Activated T-cell treated with anti-CD3 and anti-CD28 coated beads, Interleukin-2, amount 50 U/mL, for 24 hours (primary cell): ENCODE results near the gene ATP5F1D.

ENCODE experiments used
- DNase-seq: peaks from one replicate; pipeline ENCODE4 v3.0.0-alpha.2; 2020
- H3K27ac Mint-ChIP-seq: 2 replicates; pipeline ENCODE4 v1.8.0; 2020; ENCODE audit warnings: mild to moderate bottlenecking, mixed read lengths
- H3K27me3 Mint-ChIP-seq: 2 replicates; pipeline ENCODE4 v1.8.0; 2020; ENCODE audit warnings: mixed read lengths
- H3K36me3 Mint-ChIP-seq: 2 replicates; pipeline ENCODE4 v1.8.0; 2020; ENCODE audit warnings: low read depth, mixed read lengths
- H3K4me1 Mint-ChIP-seq: 2 replicates; pipeline ENCODE4 v1.8.0; 2020; ENCODE audit warnings: low read depth, mixed read lengths
- H3K4me3 Mint-ChIP-seq: 2 replicates; pipeline ENCODE4 v1.8.0; 2020; ENCODE audit warnings: mild to moderate bottlenecking, moderate library complexity, mixed read lengths
- H3K9me3 Mint-ChIP-seq: 2 replicates; pipeline ENCODE4 v1.8.0; 2020; ENCODE audit warnings: mixed read lengths

ATP5F1D gene

DNA sequence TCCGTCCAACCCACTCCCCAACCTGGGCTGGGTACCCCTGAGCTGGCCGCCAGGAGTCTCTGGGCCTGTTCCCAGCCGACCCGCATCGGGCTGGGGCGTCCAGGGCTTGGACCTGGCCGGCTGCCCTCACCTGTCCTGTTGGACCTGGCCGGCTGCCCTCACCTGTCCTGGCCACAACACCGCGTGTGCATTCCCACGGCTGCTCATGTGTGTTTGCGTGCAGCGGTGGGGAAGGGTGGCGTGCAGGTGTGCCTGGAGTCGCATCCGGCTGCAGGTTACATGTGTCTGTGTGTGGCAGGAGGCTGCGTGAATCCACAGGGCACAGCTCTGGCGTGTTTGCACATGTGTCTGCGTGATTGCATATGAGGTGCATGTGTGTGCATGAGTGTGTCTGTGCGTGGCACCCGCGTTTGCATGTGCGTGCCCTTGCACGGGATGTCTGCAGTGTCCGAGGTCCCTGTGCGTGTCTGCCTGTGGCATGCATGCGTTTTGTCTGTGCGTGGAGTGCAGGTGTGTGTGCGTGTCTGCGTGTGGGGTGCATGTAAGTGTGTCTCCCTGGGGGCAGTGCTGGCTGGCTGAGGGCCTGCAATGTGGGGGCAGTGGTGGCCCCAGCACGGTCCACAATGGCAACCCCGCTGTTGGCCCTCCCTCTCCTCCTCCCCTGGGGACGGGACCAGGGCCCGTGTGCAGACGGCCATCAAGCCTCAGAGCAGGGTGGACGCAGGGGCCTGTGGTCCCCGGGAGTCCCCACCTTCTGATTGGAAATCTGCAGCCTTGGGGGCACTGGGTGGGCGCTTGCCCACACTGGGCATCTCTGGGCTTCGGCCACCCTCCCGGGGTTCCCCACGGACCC lies 47.5 kb downstream of the ATP5F1D start:
- Mint-ChIP-seq H3K27ac (no peak overlapping the region), H3K4me3 (no peak overlapping the region), H3K4me1 (peaks cover 3% of the 10 kb centered on the region), H3K9me3 (no peaks in the 10 kb centered on the region), H3K27me3 (peaks cover 48% of the 10 kb centered on the region), H3K36me3 (no peaks in the 10 kb centered on the region)
- DNase-seq = no peak

DNA sequence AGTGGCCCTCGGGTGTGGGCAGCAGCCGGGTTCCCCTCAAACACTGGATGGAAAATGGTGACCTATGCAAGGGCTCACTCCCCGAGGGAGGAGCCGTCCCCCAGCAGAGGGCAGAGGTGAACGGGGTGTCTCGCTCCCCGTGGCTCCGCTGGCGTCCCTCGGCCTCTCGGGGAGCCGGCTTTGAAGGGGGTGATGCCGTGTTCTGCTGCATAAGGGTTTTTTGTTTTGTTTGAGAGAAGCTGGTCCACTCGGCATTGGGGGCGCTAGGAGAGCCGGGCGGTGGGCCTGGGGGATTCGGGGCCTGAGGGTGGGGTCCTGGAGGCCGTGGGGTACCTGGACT lies 48.1 kb downstream of the ATP5F1D start:
- H3K27me3 Mint-ChIP-seq = peaks cover 48% of the 10 kb centered on the region
- no peaks in the 10 kb centered on the region for H3K9me3 Mint-ChIP-seq
- no peaks in the 10 kb centered on the region for H3K36me3 Mint-ChIP-seq
- peaks cover 4% of the 10 kb centered on the region for H3K4me1 Mint-ChIP-seq
- no peak overlapping the region for H3K4me3 Mint-ChIP-seq
- no peak for DNase-seq
- H3K27ac Mint-ChIP-seq = no peak overlapping the region

DNA sequence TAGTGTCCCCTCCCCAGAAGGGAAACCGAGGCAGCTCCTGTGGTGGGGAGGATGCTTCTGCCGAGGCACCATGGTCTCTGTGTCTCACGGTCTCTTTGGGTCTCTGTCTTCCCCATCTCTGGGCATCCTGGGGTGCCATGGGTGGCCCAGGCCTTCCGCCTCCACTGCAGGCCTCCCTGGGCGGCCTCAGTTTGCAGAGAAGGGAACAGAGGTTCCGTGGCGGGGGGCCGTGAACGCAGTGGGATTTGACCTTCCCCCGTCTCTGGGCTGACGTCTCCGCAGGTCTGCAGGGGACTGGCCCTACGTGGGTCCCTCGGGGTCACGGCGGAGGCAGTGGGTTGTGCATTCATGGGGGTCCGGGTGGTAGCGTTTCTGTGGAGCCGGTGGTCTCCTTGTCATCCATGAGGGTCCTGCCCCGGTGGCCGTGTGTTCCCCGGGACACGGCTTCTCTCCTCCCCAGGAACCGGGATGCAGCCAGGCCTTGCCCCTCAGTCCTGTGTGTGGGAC lies 48.7 kb downstream of the ATP5F1D start:
- no peak overlapping the region for H3K4me3 Mint-ChIP-seq
- H3K27me3 Mint-ChIP-seq = peaks cover 48% of the 10 kb centered on the region
- no peaks in the 10 kb centered on the region for H3K9me3 Mint-ChIP-seq
- no peak for DNase-seq
- no peaks in the 10 kb centered on the region for H3K36me3 Mint-ChIP-seq
- H3K4me1 Mint-ChIP-seq = peaks cover 10% of the 10 kb centered on the region
- no peak overlapping the region for H3K27ac Mint-ChIP-seq

DNA sequence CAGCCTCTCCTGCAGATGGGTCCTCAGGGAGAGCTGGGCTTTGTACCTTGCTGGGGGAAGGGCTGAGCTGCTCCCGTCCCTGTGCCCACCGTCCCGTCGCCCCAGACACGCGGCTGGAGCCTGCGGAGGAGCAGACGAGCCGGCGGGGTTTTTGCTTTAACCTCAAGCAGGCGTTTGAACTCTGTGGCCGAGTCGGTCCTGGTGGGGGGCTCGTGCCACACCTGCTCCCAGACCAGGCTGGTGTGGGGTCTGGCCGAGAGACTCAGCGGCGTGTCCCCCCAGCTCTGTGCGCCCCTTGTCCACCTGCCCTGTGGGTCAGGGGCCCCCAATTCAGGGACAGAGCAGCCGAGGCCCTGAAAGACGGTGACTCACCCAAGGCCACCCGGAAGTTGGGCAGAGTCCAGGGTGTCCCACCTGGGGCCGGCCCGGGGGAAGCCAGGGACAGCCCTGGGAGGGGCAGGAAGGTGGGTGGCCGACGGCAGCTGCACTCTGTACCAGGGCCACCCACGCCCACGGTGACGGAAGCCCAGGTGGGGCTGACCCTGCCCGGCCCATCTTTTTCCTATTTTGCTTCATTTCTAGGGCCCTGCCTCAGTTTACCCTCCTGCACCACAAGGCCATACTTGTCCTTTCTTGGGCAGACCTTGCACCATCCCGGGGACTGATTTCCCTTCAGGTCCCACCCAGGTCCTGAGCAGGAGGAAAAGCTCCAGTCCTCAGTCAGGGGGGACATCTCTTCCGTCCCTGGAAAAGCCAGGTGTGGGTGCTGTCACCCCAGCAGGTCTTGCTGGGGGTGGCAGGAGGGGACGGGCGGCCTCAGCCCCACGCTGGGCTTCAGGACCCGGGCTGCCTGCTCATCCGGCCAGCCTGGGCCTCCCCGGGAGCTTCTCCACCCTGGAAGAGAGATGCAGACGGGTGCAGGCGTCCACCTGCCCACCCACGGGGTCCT lies 49.4 kb downstream of the ATP5F1D start:
- no peak for DNase-seq
- H3K27me3 Mint-ChIP-seq = peaks cover 48% of the 10 kb centered on the region
- no peaks in the 10 kb centered on the region for H3K36me3 Mint-ChIP-seq
- H3K27ac Mint-ChIP-seq = no peak overlapping the region
- no peaks in the 10 kb centered on the region for H3K9me3 Mint-ChIP-seq
- peaks cover 10% of the 10 kb centered on the region for H3K4me1 Mint-ChIP-seq
- no peak overlapping the region for H3K4me3 Mint-ChIP-seq

DNA sequence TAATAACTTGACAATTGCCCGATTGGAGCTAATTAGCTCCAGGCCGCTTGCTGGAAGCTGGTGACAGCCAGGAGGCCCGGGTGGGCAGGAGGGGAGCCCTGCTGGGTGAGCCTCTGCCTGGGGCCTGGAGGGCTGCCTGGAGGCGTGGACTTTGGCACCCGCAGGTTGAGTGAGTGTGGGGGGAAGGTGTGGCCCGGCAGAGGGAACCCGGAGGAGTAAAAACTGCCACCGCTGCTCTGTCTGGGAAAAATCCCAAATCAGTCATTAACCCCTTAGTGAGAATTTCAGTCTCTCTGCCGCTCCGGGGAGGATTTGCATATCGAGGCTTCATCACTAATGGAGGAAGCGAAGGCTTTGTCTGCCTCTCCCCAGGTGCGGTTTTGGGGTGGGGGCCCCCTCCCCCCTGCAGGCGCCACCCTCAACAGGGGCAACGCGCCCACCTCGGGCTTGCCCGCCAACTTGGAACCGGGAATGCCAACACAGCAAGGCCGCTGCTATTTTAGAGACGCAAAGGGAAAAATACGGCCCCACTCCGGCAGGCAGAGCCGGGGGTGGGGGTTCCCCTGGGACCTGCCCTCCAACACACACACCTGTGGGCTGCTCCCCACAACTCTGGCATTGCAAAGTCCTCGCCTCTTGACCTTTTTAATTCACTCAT lies 50.3 kb downstream of the ATP5F1D start:
- H3K4me3 Mint-ChIP-seq = no peak overlapping the region
- H3K36me3 Mint-ChIP-seq = no peaks in the 10 kb centered on the region
- H3K27me3 Mint-ChIP-seq = peaks cover 48% of the 10 kb centered on the region
- no peak for DNase-seq
- no peak overlapping the region for H3K27ac Mint-ChIP-seq
- peaks cover 7% of the 10 kb centered on the region for H3K4me1 Mint-ChIP-seq
- H3K9me3 Mint-ChIP-seq = no peaks in the 10 kb centered on the region

GRCh38 chr19:1292419-1293151 lies 51.0 kb downstream of the ATP5F1D start:
- Mint-ChIP-seq H3K27me3 (peaks cover 49% of the 10 kb centered on the region), H3K9me3 (no peaks in the 10 kb centered on the region), H3K4me1 (peaks cover 7% of the 10 kb centered on the region), H3K36me3 (no peaks in the 10 kb centered on the region), H3K4me3 (no peak overlapping the region), H3K27ac (no peak overlapping the region)
- no peak for DNase-seq

- no peak overlapping the region for H3K27ac Mint-ChIP-seq
- H3K4me1 Mint-ChIP-seq = peaks cover 7% of the 10 kb centered on the region
- H3K4me3 Mint-ChIP-seq = no peak overlapping the region
- no peaks in the 10 kb centered on the region for H3K9me3 Mint-ChIP-seq
- H3K36me3 Mint-ChIP-seq = no peaks in the 10 kb centered on the region
- H3K27me3 Mint-ChIP-seq = peaks cover 45% of the 10 kb centered on the region
- no peak for DNase-seq
Observed at GRCh38 chr19:1293782-1294604, 52.4 kb downstream of the ATP5F1D start.
